Endodermal cell (in vitro differentiated cells): ENCODE results near the gene TMEM60. TPM values are rescaled to one million over a fixed set of nuclear protein-coding genes. Genes with fewer than 3 reads are reported as not detected.

Source experiments
- DNase-seq: peaks from one replicate; pipeline ENCODE4 v3.0.0-alpha.2; 2017
- H3K27ac ChIP-seq: 2 replicates; pipeline ENCODE4 v1.5.1; 2013; ENCODE audit warnings: mild to moderate bottlenecking, low read depth, low read length, moderate library complexity
- H3K27me3 ChIP-seq: 2 replicates; pipeline ENCODE4 v1.6.1; 2013; ENCODE audit warnings: mild to moderate bottlenecking, low read length, moderate library complexity; ENCODE audit not compliant: insufficient read depth, control insufficient read depth, poor library complexity, severe bottlenecking
- H3K36me3 ChIP-seq: 2 replicates; pipeline ENCODE4 v1.7.0; 2013; ENCODE audit warnings: mild to moderate bottlenecking, low read length, moderate library complexity; ENCODE audit not compliant: control insufficient read depth, insufficient read depth
- H3K4me1 ChIP-seq: one replicate; pipeline ENCODE4 v1.7.0; 2013; ENCODE audit warnings: low read length; ENCODE audit not compliant: control insufficient read depth, insufficient read depth
- H3K4me3 ChIP-seq: 2 replicates; pipeline ENCODE4 v1.5.1; 2013; ENCODE audit warnings: mild to moderate bottlenecking, low read length, moderate library complexity
- H3K9ac ChIP-seq: 2 replicates; pipeline ENCODE4 v1.6.1; 2013; ENCODE audit warnings: mild to moderate bottlenecking, low read length, moderate library complexity; ENCODE audit not compliant: poor library complexity, severe bottlenecking; ENCODE audit errors: extremely low read depth
- H3K9me3 ChIP-seq: 2 replicates; pipeline ENCODE4 v1.6.1; 2013; ENCODE audit warnings: mild to moderate bottlenecking, low read length, moderate library complexity; ENCODE audit not compliant: control insufficient read depth
- H3K27ac Mint-ChIP-seq: 2 replicates; pipeline ENCODE4 v1.8.0; 2020; ENCODE audit warnings: mixed read lengths
- H3K27me3 Mint-ChIP-seq: 2 replicates; pipeline ENCODE4 v1.8.0; 2021; ENCODE audit warnings: mild to moderate bottlenecking, mixed read lengths; ENCODE audit not compliant: insufficient read depth
- H3K36me3 Mint-ChIP-seq: 2 replicates; pipeline ENCODE4 v1.8.0; 2020; ENCODE audit warnings: low read depth, mixed read lengths
- H3K4me1 Mint-ChIP-seq: 2 replicates; pipeline ENCODE4 v1.8.0; 2020; ENCODE audit warnings: mixed read lengths
- H3K4me3 Mint-ChIP-seq: 2 replicates; pipeline ENCODE4 v1.8.0; 2020; ENCODE audit warnings: mild to moderate bottlenecking, moderate library complexity, mixed read lengths
- H3K9me3 Mint-ChIP-seq: 2 replicates; pipeline ENCODE4 v1.8.0; 2020; ENCODE audit warnings: mild to moderate bottlenecking, mixed read lengths
- WGBS, 2 experiments: methylation state at CpG; one replicate each; pipeline versions ENCODE4 v1.1.5 to v1.1.7; 2013; ENCODE audit warnings: missing lambda C conversion rate in 2 of 2, mixed read lengths in 1 of 2; ENCODE audit not compliant: insufficient coverage in 1 of 2, insufficient read length in 1 of 2; 5-methylcytosine and 5-hydroxymethylcytosine counted together
- total RNA-seq, 2 donors: library from RNA; stranded (reverse); fragmentation: NEBNext Ultra II Directional in 1 of 2; extraction: Animal tissue kit (Norgen Biotek cat#: 25700) in 1 of 2; gene quantifications; 2 replicates in 1 of 2; 3 replicates in 1 of 2; pipeline ENCODE4 v1.2.1, GENCODE V29; 2021
- TF ChIP-seq, protein P1 (sequence below): fragments of 200-600 bp; sonication (generic); conservative IDR thresholded peaks from 2 replicates; pipeline ENCODE4 v1.5.0; 2021; ENCODE audit warnings: antibody characterized with exemption, mild to moderate bottlenecking

The TMEM60 gene
- total RNA-seq, 2 donors from 2014 or later, result 20.0 to 32.2 TPM

- H3K9ac ChIP-seq, result no peak overlapping the region
- peaks cover 11% of the 10 kb centered on the region for H3K9me3 ChIP-seq
- H3K27ac Mint-ChIP-seq, result no peak overlapping the region
- WGBS, 2 experiments, result 94 to 100% methylated on average over 1 of the region's 1 CpG
- no peak overlapping the region for H3K27ac ChIP-seq
- no peaks in the 10 kb centered on the region for H3K27me3 ChIP-seq
- peaks cover 23% of the 10 kb centered on the region for H3K36me3 ChIP-seq
- H3K9me3 Mint-ChIP-seq, result peaks cover 8% of the 10 kb centered on the region
- H3K36me3 Mint-ChIP-seq, result peaks cover 46% of the 10 kb centered on the region
- no peaks in the 10 kb centered on the region for H3K4me1 Mint-ChIP-seq
- no peak overlapping the region for H3K4me3 ChIP-seq
- H3K27me3 Mint-ChIP-seq, result no peaks in the 10 kb centered on the region
- TF ChIP-seq, protein P1, sequence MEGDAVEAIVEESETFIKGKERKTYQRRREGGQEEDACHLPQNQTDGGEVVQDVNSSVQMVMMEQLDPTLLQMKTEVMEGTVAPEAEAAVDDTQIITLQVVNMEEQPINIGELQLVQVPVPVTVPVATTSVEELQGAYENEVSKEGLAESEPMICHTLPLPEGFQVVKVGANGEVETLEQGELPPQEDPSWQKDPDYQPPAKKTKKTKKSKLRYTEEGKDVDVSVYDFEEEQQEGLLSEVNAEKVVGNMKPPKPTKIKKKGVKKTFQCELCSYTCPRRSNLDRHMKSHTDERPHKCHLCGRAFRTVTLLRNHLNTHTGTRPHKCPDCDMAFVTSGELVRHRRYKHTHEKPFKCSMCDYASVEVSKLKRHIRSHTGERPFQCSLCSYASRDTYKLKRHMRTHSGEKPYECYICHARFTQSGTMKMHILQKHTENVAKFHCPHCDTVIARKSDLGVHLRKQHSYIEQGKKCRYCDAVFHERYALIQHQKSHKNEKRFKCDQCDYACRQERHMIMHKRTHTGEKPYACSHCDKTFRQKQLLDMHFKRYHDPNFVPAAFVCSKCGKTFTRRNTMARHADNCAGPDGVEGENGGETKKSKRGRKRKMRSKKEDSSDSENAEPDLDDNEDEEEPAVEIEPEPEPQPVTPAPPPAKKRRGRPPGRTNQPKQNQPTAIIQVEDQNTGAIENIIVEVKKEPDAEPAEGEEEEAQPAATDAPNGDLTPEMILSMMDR, result no peak
- no peak for DNase-seq
- no peak overlapping the region for H3K4me3 Mint-ChIP-seq
- H3K4me1 ChIP-seq, result no peaks in the 10 kb centered on the region
These were observed 50.5 kb downstream of the TMEM60 start for GRCh38 chr7:77747718-77748117.

- TF ChIP-seq, protein P1, result no peak
These were observed 51.1 kb downstream of the TMEM60 start for GRCh38 chr7:77747178-77747577.

GRCh38 chr7:77746824-77747165, 51.4 kb downstream of the TMEM60 start:
- Mint-ChIP-seq H3K27ac (no peak overlapping the region), H3K4me3 (no peak overlapping the region), H3K9me3 (peaks cover 8% of the 10 kb centered on the region), H3K36me3 (peaks cover 54% of the 10 kb centered on the region), H3K4me1 (no peaks in the 10 kb centered on the region), H3K27me3 (no peaks in the 10 kb centered on the region)
- DNase-seq, result no peak
- Histone ChIP-seq H3K36me3 (peaks cover 21% of the 10 kb centered on the region), H3K9me3 (peaks cover 11% of the 10 kb centered on the region), H3K27me3 (no peaks in the 10 kb centered on the region), H3K9ac (no peak overlapping the region), H3K4me1 (no peaks in the 10 kb centered on the region), H3K4me3 (no peak overlapping the region), H3K27ac (no peak overlapping the region)
- TF ChIP-seq, protein P1, result no peak
- 97 to 100% methylated on average over 2 of the region's 2 CpGs for WGBS, 2 experiments

More at GRCh38 chr7:77747178-77747577, 51.1 kb downstream of the TMEM60 start:
- peaks cover 21% of the 10 kb centered on the region for H3K36me3 ChIP-seq
- Mint-ChIP-seq H3K27ac (no peak overlapping the region), H3K4me3 (no peak overlapping the region), H3K27me3 (no peaks in the 10 kb centered on the region), H3K36me3 (peaks cover 50% of the 10 kb centered on the region), H3K4me1 (no peaks in the 10 kb centered on the region), H3K9me3 (peaks cover 8% of the 10 kb centered on the region)
- H3K9me3 ChIP-seq, result peaks cover 11% of the 10 kb centered on the region
- no peak for DNase-seq
- no peaks in the 10 kb centered on the region for H3K4me1 ChIP-seq
- H3K27ac ChIP-seq, result no peak overlapping the region
- H3K9ac ChIP-seq, result no peak overlapping the region
- H3K4me3 ChIP-seq, result no peak overlapping the region
- 95 to 100% methylated on average over 2 of the region's 2 CpGs for WGBS, 2 experiments
- H3K27me3 ChIP-seq, result no peaks in the 10 kb centered on the region
